GM18505 (cell line): ENCODE data around the gene AVP.

Source experiments
- ATAC-seq: cut with Tn5 transposase; IDR thresholded peaks from one replicate; pipeline ENCODE4 v1.9.1; 2021; ENCODE audit not compliant: unreplicated experiment
- POLR2A ChIP-seq: IDR thresholded peaks from 4 replicates; pipeline ENCODE4 v1.6.1; 2011; ENCODE audit warnings: borderline replicate concordance; ENCODE audit not compliant: insufficient read depth, insufficient read length; ENCODE audit errors: extremely low read depth

AVP gene

DNA sequence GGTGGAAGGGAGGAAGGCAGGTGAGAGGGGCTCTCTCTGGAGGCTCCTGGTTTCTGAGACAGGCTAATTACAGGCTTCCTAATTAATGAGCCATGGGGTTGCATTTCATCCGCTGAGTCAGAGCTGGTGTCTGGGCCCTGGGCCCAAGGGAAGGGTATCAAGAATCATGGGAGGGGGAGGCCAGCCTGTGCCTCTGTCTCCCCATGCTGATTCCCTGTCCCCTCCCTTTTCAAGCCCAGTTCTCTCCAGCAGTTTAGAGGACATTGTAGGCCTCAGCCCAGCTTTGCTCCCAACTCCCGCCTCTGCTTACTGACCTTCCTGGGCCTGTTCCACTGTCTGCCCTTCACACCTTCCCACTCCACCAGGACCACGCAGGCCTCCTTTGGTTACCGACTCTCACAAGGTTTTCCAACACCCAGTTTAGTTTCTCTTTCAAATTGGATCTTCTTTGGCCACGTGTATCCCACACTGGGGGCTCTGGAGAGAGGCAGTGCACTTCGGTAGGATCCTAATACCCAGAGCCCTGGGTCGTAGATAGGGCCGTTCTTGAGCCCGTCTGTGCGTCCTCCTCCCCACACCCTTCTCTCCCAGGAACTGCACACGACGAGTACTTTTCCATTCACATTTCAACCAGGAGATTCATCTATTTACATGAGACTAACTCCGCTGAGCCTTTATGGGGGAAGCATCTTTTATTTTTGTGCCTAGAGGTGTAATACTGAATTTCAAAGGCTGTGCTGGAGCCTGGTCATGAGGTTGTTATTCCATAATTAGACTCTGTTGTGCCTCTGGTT lies 18.2 kb upstream of the AVP start:
- no peak for ATAC-seq
- no peak for TF ChIP-seq POLR2A

DNA sequence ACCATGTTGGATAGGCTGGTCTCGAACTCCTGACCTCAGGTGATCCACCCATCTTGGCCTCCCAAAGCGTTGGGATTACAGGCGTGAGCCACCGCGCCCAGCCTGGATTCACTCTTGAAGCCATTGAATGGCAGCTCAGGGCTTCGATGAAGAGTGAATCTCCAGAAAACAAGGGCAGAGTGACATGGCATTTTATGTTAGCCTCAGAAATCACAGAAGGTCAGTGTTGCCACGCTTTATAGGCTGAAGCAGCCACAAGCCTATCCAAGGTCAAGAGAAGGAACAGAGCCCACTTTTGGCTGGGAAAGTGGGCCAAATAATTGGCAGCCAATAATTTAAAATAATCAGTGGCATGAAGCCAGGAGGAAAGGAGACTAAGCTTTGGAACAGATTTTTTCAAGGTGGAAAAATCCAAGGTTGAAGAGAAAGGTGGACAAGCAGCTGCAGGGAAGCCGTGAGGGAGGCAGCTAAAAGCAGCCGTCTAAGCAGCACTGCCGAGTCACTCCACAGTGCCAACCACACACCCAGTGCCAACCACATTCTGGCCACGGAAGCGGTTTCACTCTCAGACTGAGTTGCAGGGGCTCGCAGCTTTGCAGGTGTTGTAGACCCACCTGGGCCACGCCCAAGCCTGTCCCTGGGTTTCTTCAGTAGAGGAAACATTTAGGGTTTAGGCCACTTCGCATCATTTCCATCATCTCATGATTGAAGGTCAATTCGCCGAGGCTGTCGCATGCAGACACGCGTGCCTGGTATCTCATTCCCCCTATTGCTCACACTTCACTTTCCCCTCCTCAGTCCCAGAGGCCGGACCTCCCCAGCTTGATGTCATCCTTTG lies 17.4 kb upstream of the AVP start:
- ATAC-seq, result no peak
- no peak for TF ChIP-seq POLR2A

DNA sequence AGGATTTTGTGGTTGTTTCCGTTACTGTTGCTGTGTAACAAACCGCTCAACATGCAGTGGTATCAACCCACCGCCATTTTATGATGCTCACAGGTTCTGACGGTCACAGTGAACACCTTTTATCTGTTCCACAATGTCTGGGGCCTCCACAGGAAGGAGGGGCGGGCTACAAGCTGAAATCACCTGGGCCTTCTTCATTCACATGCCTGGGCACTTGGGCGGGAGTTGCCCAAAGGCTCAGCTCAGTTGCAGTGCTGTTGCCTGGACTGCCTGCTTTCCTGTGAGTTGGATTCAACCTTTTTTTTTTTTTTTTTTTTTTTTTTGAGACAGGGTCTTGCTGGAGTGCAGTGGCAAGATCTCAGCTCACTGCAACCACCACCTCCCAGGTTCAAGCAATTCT lies 16.7 kb upstream of the AVP start:
- no peak for TF ChIP-seq POLR2A
- ATAC-seq, result no peak

DNA sequence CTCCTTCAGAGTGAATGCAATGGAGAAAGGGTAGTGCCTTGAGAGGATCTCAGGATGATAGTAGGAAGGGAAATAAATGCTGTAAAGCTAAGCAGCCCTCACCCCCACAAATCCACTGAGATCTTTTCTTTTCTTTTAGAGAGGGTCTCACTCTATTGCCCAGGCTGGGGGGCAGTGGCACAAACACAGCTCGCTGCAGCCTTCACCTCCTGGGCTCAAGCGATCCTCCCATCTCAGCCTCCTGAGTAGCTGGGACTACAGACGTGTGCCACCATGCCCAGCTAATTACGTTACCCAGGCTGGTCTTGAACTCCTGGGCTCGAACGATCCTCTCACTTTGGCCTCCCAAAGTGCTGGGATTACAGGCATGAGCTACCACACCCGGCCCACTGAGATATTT lies 16.0 kb upstream of the AVP start:
- TF ChIP-seq POLR2A, result no peak
- no peak for ATAC-seq

DNA sequence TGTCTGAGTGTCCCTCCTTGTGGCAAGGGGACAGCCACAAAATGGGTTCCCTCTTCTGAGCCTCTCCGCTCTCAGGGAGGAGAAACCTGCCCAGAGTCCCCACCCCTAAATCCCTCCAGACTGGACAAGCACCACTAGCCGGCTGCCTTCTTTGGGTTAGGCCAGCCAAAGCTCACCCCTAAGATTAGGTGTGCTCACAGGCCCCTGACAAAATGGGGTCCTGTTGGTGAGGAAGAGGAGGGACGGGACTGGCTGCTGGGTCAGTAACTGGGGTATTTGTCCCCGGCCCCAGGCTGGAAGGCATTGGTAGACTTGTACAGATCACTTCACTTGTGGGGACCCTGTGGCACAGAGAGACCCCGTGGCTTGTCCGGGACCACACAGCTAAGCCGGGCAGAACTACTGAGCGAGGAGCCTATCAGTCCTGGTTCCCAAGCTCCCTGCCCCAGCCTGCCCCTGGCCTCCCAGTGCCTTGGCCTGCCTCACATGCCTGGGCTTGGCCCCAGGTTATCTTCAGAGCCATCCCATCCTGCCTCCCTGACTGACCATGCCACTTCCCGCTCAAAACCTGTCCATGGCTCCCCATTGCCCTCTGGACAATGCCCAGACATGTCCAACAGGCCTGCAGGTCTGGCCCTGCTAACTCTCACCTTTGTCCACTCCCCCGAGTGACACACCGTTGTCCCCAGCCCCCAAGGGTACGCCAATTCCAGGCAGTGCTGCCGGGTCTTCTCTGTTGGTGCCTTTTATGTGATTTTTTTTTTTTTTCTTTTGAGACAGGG lies 10.5 kb upstream of the AVP start:
- no peak for ATAC-seq
- TF ChIP-seq POLR2A, result no peak

DNA sequence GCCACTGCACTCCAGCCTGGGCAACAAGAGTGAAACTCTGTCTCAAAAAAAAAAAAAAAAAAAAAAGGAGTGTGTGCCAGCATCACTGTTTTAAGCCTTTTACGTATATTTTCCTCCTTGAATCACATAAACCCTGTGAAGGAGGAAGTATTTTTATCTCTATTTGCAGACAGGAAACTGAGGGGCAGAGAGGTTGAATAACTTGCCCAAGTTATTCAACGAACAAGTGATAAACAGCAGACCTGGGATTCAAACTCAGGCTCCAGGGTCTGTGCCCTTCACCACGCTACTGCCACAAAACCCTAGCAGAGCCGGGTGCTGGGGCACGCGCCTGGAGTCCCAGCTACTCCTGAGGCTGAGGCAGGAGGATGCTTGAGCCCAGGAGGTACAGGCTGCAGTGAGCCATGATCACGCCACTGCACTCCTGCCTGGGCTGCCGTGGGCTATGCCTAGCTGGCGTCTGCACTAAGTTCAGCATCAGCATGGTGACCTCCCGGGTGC lies 9.4 kb upstream of the AVP start:
- ATAC-seq, result no peak
- no peak for TF ChIP-seq POLR2A

DNA sequence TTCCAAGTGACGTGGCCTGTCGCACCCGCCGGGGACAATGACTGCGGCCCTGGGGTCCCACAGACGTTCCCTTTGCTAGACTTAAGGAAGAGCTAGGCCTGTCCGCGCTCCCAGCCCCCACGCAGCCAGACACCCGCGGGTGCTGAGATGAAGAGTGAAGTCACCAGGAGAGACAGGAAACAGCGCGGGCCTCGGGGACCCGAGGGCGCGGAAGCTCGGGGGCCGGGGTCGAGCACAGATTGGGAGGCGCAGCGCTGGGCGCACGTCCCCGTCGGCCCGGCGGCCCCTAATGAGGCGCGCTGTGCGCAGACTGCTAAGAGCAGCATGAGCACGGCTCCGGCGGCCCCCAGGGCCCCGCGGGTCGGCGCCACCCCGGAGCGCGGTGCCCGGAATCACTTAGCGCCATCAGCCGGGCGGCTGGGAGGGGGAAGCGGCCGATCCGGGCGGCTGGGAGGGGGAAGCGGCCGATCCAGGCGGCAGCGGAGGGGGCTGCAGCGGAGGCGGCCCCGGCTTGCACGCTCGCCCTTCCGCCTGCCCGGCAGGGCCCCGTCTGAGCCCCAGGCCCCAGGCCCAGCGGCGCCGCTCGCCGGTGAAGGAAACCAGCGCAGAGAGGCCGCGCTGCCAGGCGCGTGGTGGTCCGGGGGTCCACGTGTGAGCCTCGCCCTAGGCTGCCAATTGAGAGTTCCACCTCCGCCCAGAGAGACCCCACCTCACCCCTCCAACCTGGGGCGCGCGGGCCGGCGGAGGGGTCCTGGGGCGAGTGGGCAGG lies 8.3 kb upstream of the AVP start:
- no peak for TF ChIP-seq POLR2A
- ATAC-seq, result no peak

DNA sequence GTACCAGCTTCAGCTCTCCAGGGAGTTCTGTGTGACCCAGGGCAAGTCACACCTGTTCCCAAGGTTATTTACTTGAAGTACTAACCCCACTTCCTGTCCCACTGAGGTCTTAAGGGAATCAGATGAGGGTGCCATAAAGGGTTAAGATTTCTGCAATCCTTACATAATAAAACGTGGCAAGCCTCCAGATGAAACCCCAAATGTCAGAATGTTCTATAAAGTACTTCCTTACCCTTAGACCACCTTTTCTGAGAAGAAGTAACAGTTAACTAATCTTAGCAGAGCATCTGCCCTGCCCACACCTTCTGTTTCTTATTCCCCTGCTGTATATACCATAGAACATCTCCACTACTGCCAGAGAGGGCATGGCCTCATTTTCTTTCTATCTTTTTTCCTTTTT lies 6.0 kb upstream of the AVP start:
- ATAC-seq, result no peak
- TF ChIP-seq POLR2A, result no peak

DNA sequence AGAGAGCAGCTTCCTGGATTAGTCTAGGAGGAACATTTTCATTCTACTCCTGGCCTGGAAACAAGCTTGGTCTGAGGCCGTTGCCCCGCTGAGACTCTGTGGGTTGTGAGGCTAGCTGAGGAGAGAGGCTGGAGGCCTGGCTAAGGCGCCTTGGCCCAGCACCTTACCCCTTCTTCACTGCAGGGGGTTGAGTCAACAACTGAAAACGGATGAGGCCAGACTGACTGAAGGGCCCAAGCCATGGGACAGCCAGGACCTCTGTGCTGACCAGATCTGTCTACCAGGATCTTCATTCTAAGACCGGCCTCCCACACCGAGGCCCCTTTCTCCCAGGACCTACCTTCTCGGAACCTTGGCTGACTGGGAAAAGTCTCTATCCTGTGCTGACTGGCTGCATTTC lies 3.5 kb upstream of the AVP start:
- TF ChIP-seq POLR2A, result no peak
- no peak for ATAC-seq

DNA sequence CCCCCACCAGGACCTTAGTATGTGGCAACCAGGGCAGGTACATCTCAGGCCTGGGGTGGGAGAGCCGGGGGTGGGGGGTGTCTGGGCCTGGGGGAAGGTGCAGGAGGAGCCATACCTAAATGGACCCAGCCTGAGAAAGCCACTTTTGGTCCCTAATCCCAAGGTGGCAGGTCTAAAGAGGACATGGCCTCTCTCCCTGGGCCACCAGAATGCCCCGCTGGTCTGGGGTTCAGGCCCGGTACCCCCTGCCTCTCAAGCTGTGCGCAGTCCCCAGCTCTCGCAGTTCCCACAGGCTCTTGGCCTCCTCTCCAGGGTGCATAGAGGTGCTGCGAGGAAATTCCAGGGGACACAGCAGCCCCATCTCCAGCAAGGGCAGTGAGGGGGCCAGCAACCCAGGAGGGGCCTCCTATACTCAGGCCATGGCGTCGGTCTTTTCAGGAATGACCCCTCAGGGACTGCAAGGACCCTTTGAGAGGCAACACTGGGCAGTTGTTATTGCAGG lies 1.1 kb upstream of the AVP start:
- TF ChIP-seq POLR2A, result no peak
- no peak for ATAC-seq

DNA sequence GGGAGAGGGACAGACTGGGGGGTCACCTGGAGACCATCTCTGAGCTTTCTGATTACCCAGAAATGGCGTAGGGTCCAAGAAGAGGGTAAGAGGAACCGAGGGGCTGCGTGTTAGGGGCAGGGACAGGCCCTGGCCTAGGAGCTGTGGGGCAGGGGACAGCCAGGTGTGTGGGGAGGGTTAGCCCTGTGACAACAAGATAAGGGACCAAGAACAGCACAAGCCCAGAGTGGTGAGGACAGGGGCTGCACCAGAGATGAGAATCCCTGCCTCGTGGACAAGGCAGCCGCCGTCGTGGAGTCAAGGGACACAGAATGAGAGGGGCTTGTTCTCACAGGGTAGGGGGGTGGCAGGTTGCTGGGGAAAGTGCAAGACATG lies 449 bp upstream of the AVP start:
- no peak for ATAC-seq

More for the DNA sequence above, 449 bp upstream of the AVP start:
- TF ChIP-seq POLR2A, result no peak
